ENCODE results near the gene CCDC152.

CCDC152 gene

GRCh38 chr5:42759456-42759855 is 2.8 kb downstream of the CCDC152 start:
- DNase-seq (ENCODE audit: extremely low read depth, low read depth): no peak

GRCh38 chr5:42760426-42760825 is 3.8 kb downstream of the CCDC152 start:
- TF ChIP-seq, protein P1, sequence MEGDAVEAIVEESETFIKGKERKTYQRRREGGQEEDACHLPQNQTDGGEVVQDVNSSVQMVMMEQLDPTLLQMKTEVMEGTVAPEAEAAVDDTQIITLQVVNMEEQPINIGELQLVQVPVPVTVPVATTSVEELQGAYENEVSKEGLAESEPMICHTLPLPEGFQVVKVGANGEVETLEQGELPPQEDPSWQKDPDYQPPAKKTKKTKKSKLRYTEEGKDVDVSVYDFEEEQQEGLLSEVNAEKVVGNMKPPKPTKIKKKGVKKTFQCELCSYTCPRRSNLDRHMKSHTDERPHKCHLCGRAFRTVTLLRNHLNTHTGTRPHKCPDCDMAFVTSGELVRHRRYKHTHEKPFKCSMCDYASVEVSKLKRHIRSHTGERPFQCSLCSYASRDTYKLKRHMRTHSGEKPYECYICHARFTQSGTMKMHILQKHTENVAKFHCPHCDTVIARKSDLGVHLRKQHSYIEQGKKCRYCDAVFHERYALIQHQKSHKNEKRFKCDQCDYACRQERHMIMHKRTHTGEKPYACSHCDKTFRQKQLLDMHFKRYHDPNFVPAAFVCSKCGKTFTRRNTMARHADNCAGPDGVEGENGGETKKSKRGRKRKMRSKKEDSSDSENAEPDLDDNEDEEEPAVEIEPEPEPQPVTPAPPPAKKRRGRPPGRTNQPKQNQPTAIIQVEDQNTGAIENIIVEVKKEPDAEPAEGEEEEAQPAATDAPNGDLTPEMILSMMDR (IDR thresholded peaks at IDR 0.05; ENCODE audit: low read depth, low read length): no peak
- DNase-seq (ENCODE audit: extremely low read depth, low read depth): no peak

More at GRCh38 chr5:42759456-42759855, 2.8 kb downstream of the CCDC152 start:
- TF ChIP-seq, protein P1 (IDR thresholded peaks at IDR 0.05; ENCODE audit: low read depth, low read length): no peak

- TF ChIP-seq, protein P1 (IDR thresholded peaks at IDR 0.05; ENCODE audit: low read depth, low read length): no peak
- no peak for DNase-seq (ENCODE audit: extremely low read depth, low read depth)
Observed at GRCh38 chr5:42761791-42762190, 5.2 kb downstream of the CCDC152 start.

GRCh38 chr5:42767491-42768105 is 11.0 kb downstream of the CCDC152 start:
- DNase-seq (ENCODE audit: extremely low read depth, low read depth): peak; percentile 10
- TF ChIP-seq, protein P1 (IDR thresholded peaks at IDR 0.05; ENCODE audit: low read depth, low read length): peak; percentile 41

- TF ChIP-seq, protein P1 (IDR thresholded peaks at IDR 0.05; ENCODE audit: low read depth, low read length): no peak
- no peak for DNase-seq (ENCODE audit: extremely low read depth, low read depth)
Observed at GRCh38 chr5:42768106-42768504, 11.5 kb downstream of the CCDC152 start.

DNA sequence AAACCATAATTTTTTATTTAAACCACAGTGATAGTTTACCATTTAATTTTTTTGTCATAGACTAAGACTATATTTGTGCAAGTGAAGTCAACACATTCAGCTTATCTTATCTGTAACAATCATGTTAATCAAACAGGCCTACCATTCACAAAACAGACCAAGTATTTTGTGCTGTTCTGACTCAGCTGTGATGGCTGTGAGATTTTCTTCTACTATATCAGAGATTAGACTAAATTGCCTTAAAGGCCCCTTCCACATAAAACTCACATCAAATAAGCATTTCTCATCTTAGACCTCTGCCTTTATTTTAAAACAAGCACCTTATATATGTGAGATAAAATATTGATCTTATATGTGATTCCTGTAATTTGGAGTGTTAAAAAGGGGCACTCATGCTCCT is 13.4 kb downstream of the CCDC152 start:
- DNase-seq (ENCODE audit: extremely low read depth, low read depth): no peak
- TF ChIP-seq, protein P1 (IDR thresholded peaks at IDR 0.05; ENCODE audit: low read depth, low read length): no peak

- no peak for DNase-seq (ENCODE audit: extremely low read depth, low read depth)
- TF ChIP-seq, protein P1 (IDR thresholded peaks at IDR 0.05; ENCODE audit: low read depth, low read length): no peak
Observed at GRCh38 chr5:42772265-42772993, 15.8 kb downstream of the CCDC152 start.
